Erythroblast (primary cell): ENCODE measurements around the gene LANCL1.

Experiments used
- GATA1 ChIP-seq: IDR thresholded peaks from 2 replicates; pipeline ENCODE4 v1.6.1; 2011; ENCODE audit warnings: low read depth, mild to moderate bottlenecking, control low read depth, low read length, moderate library complexity
- POLR2A ChIP-seq: IDR thresholded peaks from 2 replicates; pipeline ENCODE4 v1.6.1; 2011; ENCODE audit warnings: mild to moderate bottlenecking, low read length

DNA sequence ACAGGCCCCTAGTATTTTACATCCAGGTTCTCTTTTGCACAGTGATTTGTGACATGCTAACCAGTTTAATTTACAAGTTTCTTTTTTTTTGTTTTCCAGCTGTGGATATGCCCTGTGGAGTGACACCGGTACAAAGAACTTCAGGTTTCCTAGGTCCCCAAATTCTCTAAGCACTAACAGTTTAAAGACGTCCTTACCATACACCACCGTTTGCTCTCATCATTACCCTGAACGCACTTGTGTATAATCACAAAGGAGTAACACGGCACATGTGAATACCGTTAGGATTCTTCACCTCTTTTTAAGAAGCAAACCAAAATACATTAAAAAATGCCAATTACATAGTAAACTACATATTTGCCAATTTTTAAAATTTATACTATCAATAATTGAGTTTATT, 853 bp downstream of the LANCL1 start:
- TF ChIP-seq POLR2A, result no peak
- no peak for TF ChIP-seq GATA1
